GM12878 (cell line): ENCODE measurements around the gene LYRM2. TPM values are rescaled to one million over a fixed set of nuclear protein-coding genes. Genes with fewer than 3 reads are reported as not detected.

Source experiments
- ATF7 ChIP-seq: fragments of 450-650 bp; IDR thresholded peaks from 2 replicates; pipeline ENCODE4 v1.6.1; 2016; ENCODE audit warnings: low read depth, mild to moderate bottlenecking
- BCL11A ChIP-seq: IDR thresholded peaks from 2 replicates; pipeline ENCODE4 v1.6.1; 2011; ENCODE audit warnings: low read depth, low read length
- CREM ChIP-seq: IDR thresholded peaks from 2 replicates; pipeline ENCODE4 v1.6.1; 2014; ENCODE audit warnings: antibody characterized with exemption, low read depth
- FOS ChIP-seq: IDR thresholded peaks from 3 replicates; pipeline ENCODE4 v1.6.1; 2011; ENCODE audit warnings: borderline replicate concordance; ENCODE audit not compliant: insufficient read length; ENCODE audit errors: extremely low read depth
- GABPA ChIP-seq: IDR thresholded peaks from 2 replicates; pipeline ENCODE4 v1.6.1; 2014; ENCODE audit warnings: antibody characterized with exemption, low read depth, mild to moderate bottlenecking, inconsistent platforms
- MEF2B ChIP-seq: fragments of 450-650 bp; IDR thresholded peaks from 2 replicates; pipeline ENCODE4 v1.6.1; 2018; ENCODE audit warnings: mild to moderate bottlenecking, moderate library complexity; ENCODE audit not compliant: partially characterized antibody, poor library complexity, severe bottlenecking
- NKRF ChIP-seq: fragments of 450-650 bp; conservative IDR thresholded peaks from 2 replicates; pipeline ENCODE4 v1.6.1; 2017; ENCODE audit warnings: mild to moderate bottlenecking, moderate library complexity
- RCOR1 ChIP-seq: conservative IDR thresholded peaks from 2 replicates; pipeline ENCODE4 v1.6.1; 2012; ENCODE audit warnings: low read depth, low read length, improper control_type of control experiment
- RELA ChIP-seq: fragments of 450-650 bp; IDR thresholded peaks from 2 replicates; pipeline ENCODE4 v1.8.0; 2014; ENCODE audit warnings: borderline replicate concordance; ENCODE audit not compliant: partially characterized antibody
- RUNX3 ChIP-seq: IDR thresholded peaks from 2 replicates; pipeline ENCODE4 v1.6.1; 2012; ENCODE audit warnings: low read length, inconsistent platforms
- SIX5 ChIP-seq: IDR thresholded peaks from 2 replicates; pipeline ENCODE4 v1.6.1; 2011; ENCODE audit warnings: mild to moderate bottlenecking, low read depth, low read length, moderate library complexity; ENCODE audit not compliant: severe bottlenecking
- SMAD1 ChIP-seq: fragments of 450-650 bp; IDR thresholded peaks from 2 replicates; pipeline ENCODE4 v1.6.1; 2018; ENCODE audit warnings: mild to moderate bottlenecking, low read depth; ENCODE audit not compliant: partially characterized antibody
- SMARCA5 ChIP-seq: fragments of 450-650 bp; IDR thresholded peaks from 2 replicates; pipeline ENCODE4 v1.6.1; 2017; ENCODE audit warnings: mild to moderate bottlenecking
- WRNIP1 ChIP-seq: IDR thresholded peaks from 2 replicates; pipeline ENCODE4 v1.6.1; 2011; ENCODE audit warnings: low read depth, low read length, improper control_type of control experiment, borderline replicate concordance
- polyA plus RNA-seq, 11 experiments: library from polyadenylated mRNA; depleted of rRNA in 4 of 11; unstranded in 6 of 11; stranded (reverse) in 5 of 11; fragments of >200 nt; fragmentation: Nextera tagmentation in 4 of 11; fragmentation: Illumina TruSeq in 1 of 11; extraction: Ambion mirVana in 4 of 11; extraction: Trizol in 1 of 11; gene quantifications; 1 replicate in 1 of 11; 2 replicates in 10 of 11; pipeline versions ENCODE4 v1.2.1 to v1.2.3, GENCODE V29; 2011 to 2016; ENCODE audit warnings: inconsistent platforms in 2 of 11, missing spikeins in 2 of 11, low read depth in 1 of 11
- total RNA-seq, 4 experiments: library from RNA; depleted of rRNA in 3 of 4; stranded (reverse); fragments of >200 nt in 3 of 4; fragmentation: Illumina TruSeq in 1 of 4; extraction: Trizol in 1 of 4; gene quantifications; 2 replicates each; pipeline versions ENCODE4 v1.2.1 to v1.2.3, GENCODE V29; 2013 to 2021
- TF ChIP-seq, protein P1 (sequence below): fragments of 450-650 bp; IDR thresholded peaks from 2 replicates; pipeline ENCODE4 v1.6.1; 2017; ENCODE audit warnings: mild to moderate bottlenecking, low read depth, inconsistent platforms; ENCODE audit not compliant: poor library complexity, severe bottlenecking
- TF ChIP-seq, protein P2 (sequence below): IDR thresholded peaks from 2 replicates; pipeline ENCODE4 v1.6.1; 2011; ENCODE audit warnings: low read depth, low read length, improper control_type of control experiment, borderline replicate concordance
- TF ChIP-seq, protein P3 (sequence below): fragments of 450-650 bp; IDR thresholded peaks from 2 replicates; pipeline ENCODE4 v1.6.1; 2014; ENCODE audit warnings: mild to moderate bottlenecking
- TF ChIP-seq, protein P4 (sequence below): fragments of 450-650 bp; IDR thresholded peaks from 2 replicates; pipeline ENCODE4 v1.6.1; 2018; ENCODE audit warnings: borderline replicate concordance, mild to moderate bottlenecking; ENCODE audit not compliant: partially characterized antibody

LYRM2 gene
- total and polyA plus RNA-seq, 10 of the 15 experiments (the other 5 are each of a cell fraction or from before 2014, with no cell fraction given) = 17.2 to 75.0 (median 30.9) TPM

- TF ChIP-seq SMAD1 = peak; percentile 84
- TF ChIP-seq, protein P1, sequence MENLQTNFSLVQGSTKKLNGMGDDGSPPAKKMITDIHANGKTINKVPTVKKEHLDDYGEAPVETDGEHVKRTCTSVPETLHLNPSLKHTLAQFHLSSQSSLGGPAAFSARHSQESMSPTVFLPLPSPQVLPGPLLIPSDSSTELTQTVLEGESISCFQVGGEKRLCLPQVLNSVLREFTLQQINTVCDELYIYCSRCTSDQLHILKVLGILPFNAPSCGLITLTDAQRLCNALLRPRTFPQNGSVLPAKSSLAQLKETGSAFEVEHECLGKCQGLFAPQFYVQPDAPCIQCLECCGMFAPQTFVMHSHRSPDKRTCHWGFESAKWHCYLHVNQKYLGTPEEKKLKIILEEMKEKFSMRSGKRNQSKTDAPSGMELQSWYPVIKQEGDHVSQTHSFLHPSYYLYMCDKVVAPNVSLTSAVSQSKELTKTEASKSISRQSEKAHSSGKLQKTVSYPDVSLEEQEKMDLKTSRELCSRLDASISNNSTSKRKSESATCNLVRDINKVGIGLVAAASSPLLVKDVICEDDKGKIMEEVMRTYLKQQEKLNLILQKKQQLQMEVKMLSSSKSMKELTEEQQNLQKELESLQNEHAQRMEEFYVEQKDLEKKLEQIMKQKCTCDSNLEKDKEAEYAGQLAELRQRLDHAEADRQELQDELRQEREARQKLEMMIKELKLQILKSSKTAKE = no peak
- no peak for TF ChIP-seq FOS
- 0 out of 2 replicates have a peak, but pooled peaks have one; percentile 40 for TF ChIP-seq RCOR1
- TF ChIP-seq, protein P2, sequence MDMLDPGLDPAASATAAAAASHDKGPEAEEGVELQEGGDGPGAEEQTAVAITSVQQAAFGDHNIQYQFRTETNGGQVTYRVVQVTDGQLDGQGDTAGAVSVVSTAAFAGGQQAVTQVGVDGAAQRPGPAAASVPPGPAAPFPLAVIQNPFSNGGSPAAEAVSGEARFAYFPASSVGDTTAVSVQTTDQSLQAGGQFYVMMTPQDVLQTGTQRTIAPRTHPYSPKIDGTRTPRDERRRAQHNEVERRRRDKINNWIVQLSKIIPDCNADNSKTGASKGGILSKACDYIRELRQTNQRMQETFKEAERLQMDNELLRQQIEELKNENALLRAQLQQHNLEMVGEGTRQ = no peak
- TF ChIP-seq, protein P3, sequence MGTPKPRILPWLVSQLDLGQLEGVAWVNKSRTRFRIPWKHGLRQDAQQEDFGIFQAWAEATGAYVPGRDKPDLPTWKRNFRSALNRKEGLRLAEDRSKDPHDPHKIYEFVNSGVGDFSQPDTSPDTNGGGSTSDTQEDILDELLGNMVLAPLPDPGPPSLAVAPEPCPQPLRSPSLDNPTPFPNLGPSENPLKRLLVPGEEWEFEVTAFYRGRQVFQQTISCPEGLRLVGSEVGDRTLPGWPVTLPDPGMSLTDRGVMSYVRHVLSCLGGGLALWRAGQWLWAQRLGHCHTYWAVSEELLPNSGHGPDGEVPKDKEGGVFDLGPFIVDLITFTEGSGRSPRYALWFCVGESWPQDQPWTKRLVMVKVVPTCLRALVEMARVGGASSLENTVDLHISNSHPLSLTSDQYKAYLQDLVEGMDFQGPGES = no peak
- TF ChIP-seq SIX5 = no peak
- 0 out of 2 replicates have a peak, but pooled peaks have one; percentile 25 for TF ChIP-seq GABPA
- 0 out of 2 replicates have a peak, but pooled peaks have one; percentile 19 for TF ChIP-seq BCL11A
- peak; percentile 24; the same call in 1 of the 2 replicates for TF ChIP-seq RUNX3
- peak; percentile 47; the same call in 1 of the 2 replicates for TF ChIP-seq CREM
- peak; percentile 57 for TF ChIP-seq RELA
- TF ChIP-seq, protein P4, sequence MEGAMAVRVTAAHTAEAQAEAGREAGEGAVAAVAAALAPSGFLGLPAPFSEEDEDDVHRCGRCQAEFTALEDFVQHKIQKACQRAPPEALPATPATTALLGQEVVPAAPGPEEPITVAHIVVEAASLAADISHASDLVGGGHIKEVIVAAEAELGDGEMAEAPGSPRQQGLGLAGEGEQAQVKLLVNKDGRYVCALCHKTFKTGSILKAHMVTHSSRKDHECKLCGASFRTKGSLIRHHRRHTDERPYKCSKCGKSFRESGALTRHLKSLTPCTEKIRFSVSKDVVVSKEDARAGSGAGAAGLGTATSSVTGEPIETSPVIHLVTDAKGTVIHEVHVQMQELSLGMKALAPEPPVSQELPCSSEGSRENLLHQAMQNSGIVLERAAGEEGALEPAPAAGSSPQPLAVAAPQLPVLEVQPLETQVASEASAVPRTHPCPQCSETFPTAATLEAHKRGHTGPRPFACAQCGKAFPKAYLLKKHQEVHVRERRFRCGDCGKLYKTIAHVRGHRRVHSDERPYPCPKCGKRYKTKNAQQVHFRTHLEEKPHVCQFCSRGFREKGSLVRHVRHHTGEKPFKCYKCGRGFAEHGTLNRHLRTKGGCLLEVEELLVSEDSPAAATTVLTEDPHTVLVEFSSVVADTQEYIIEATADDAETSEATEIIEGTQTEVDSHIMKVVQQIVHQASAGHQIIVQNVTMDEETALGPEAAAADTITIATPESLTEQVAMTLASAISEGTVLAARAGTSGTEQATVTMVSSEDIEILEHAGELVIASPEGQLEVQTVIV = peak; percentile 72
- TF ChIP-seq ATF7 = 0 out of 2 replicates have a peak, but pooled peaks have one; percentile 24
- TF ChIP-seq WRNIP1 = no peak
- no peak for TF ChIP-seq SMARCA5
- TF ChIP-seq MEF2B = no peak
- TF ChIP-seq NKRF = peak; percentile 69
These were observed at the start of gene LYRM2 (continued) for GRCh38 chr6:89638320-89639195.
